Measurements from ENCODE around the gene NCAM1.

DNA sequence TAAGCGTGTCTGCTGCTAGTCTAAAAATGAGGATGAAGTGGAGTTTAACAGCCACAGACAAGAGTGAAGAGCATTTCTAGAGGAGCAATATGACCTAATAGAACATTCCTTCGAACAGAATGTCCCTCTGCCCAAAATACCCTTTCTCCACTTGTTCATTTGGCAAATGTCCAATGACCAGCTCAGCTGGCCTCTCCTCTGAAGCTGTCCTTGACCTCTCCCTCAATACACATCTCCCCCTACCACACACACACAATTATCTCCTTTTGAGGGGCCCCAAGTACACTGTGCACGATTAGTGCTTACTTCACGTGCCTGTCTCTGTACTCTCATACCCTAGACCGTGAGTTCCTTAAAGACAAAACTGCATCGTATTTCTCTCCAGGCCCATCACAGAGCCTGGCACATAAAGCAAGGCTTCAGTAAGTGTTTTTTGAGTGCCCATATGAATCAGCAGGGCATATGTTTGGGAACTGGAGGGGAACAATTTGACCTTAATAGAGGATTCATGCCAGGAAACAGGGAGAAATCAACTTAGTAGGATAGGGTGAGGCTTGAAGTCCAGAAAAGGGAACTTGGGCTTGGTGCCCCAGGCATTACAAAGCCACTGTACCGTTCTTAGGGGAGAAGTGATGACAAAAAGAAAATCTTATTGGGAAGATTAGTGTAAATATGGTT, 18.1 kb upstream of the NCAM1 start:
- TF ChIP-seq POLR2A (IDR thresholded peaks at IDR 0.05; ENCODE audit: low read length) (no peak), GATA1 (IDR thresholded peaks at IDR 0.05; ENCODE audit: low read depth, low read length) (no peak)
